SK-N-SH treated with all-trans-retinoic acid at 6 μM for 48 hours (cell line): ENCODE results near the gene MUC22.

Experiments used
- ATAC-seq: fragments of 200-7000 bp; cut with Tn5 transposase; 3 replicates; pipeline ENCODE4 v1.9.1; 2020; ENCODE audit warnings: mild to moderate bottlenecking, moderate library complexity
- ARNTL ChIP-seq: fragments of 450-650 bp; formaldehyde crosslinking; IDR thresholded peaks from 2 replicates; pipeline ENCODE4 v1.5.0; 2020; ENCODE audit warnings: low read depth, mild to moderate bottlenecking, moderate library complexity, borderline replicate concordance
- BACH2 ChIP-seq: fragments of 250-450 bp; sonication (Bioruptor Pico); IDR thresholded peaks from 2 replicates; pipeline ENCODE4 v1.9.0; 2021; ENCODE audit warnings: mild to moderate bottlenecking, borderline replicate concordance
- CREB5 ChIP-seq: fragments of 250-450 bp; sonication (Bioruptor Pico); IDR thresholded peaks from 2 replicates; pipeline ENCODE4 v1.5.1; 2020; ENCODE audit warnings: low read depth, mild to moderate bottlenecking, moderate library complexity
- CSDC2 ChIP-seq: fragments of 250-450 bp; sonication (Bioruptor Pico); IDR thresholded peaks from 2 replicates; pipeline ENCODE4 v1.5.0; 2020; ENCODE audit warnings: mild to moderate bottlenecking, moderate library complexity
- CSRNP3 ChIP-seq: fragments of 250-450 bp; sonication (Bioruptor Pico); IDR thresholded peaks from 2 replicates; pipeline ENCODE4 v1.5.1; 2021; ENCODE audit warnings: mild to moderate bottlenecking, moderate library complexity
- ESRRG ChIP-seq: fragments of 250-450 bp; sonication (Bioruptor Pico); IDR thresholded peaks from 2 replicates; pipeline ENCODE4 v1.6.1; 2021; ENCODE audit warnings: mild to moderate bottlenecking
- GLIS3 ChIP-seq: fragments of 250-450 bp; sonication (Bioruptor Pico); IDR thresholded peaks from 2 replicates; pipeline ENCODE4 v1.5.0; 2020; ENCODE audit warnings: mild to moderate bottlenecking, moderate library complexity
- ISL1 ChIP-seq: fragments of 250-450 bp; sonication (Bioruptor Pico); IDR thresholded peaks from 2 replicates; pipeline ENCODE4 v2.1.2; 2022; ENCODE audit warnings: mild to moderate bottlenecking, moderate library complexity
- OSR1 ChIP-seq: fragments of 250-450 bp; sonication (Bioruptor Pico); IDR thresholded peaks from 2 replicates; pipeline ENCODE4 v1.8.0; 2022; ENCODE audit warnings: moderate library complexity, mild to moderate bottlenecking, inconsistent platforms
- PATZ1 ChIP-seq: fragments of 250-450 bp; sonication (Bioruptor Pico); IDR thresholded peaks from 2 replicates; pipeline ENCODE4 v1.8.0; 2020; ENCODE audit warnings: mild to moderate bottlenecking, moderate library complexity, borderline replicate concordance
- POU6F1 ChIP-seq: fragments of 250-450 bp; sonication (Bioruptor Pico); IDR thresholded peaks from 2 replicates; pipeline ENCODE4 v1.8.0; 2021; ENCODE audit warnings: low read depth, mild to moderate bottlenecking, moderate library complexity, borderline replicate concordance
- PPARA ChIP-seq: fragments of 250-450 bp; sonication (Bioruptor Pico); IDR thresholded peaks from 2 replicates; pipeline ENCODE4 v1.5.0; 2020; ENCODE audit warnings: mild to moderate bottlenecking, borderline replicate concordance
- RARB ChIP-seq: fragments of 250-450 bp; sonication (Bioruptor Pico); IDR thresholded peaks from 2 replicates; pipeline ENCODE4 v1.8.0; 2021; ENCODE audit warnings: mild to moderate bottlenecking, moderate library complexity
- SNAI2 ChIP-seq: fragments of 250-450 bp; sonication (Bioruptor Pico); IDR thresholded peaks from 2 replicates; pipeline ENCODE4 v1.5.0; 2020; ENCODE audit warnings: mild to moderate bottlenecking, moderate library complexity
- TCF4 ChIP-seq: fragments of 250-450 bp; sonication (Bioruptor Pico); IDR thresholded peaks from 2 replicates; pipeline ENCODE4 v1.8.0; 2021; ENCODE audit warnings: mild to moderate bottlenecking, moderate library complexity, borderline replicate concordance
- TOX ChIP-seq: fragments of 250-450 bp; sonication (Bioruptor Pico); IDR thresholded peaks from 2 replicates; pipeline ENCODE4 v1.8.0; 2021; ENCODE audit warnings: mild to moderate bottlenecking, moderate library complexity, borderline replicate concordance
- TSHZ2 ChIP-seq: fragments of 250-450 bp; sonication (Bioruptor Pico); IDR thresholded peaks from 2 replicates; pipeline ENCODE4 v1.5.0; 2020; ENCODE audit warnings: mild to moderate bottlenecking, moderate library complexity
- ZC3H10 ChIP-seq: fragments of 250-450 bp; sonication (Bioruptor Pico); IDR thresholded peaks from 2 replicates; pipeline ENCODE4 v1.5.1; 2021; ENCODE audit warnings: mild to moderate bottlenecking, moderate library complexity
- ZFP3 ChIP-seq: fragments of 250-450 bp; sonication (Bioruptor Pico); IDR thresholded peaks from 2 replicates; pipeline ENCODE4 v1.5.0; 2020; ENCODE audit warnings: mild to moderate bottlenecking, moderate library complexity
- ZFP30 ChIP-seq: fragments of 450-650 bp; formaldehyde crosslinking; IDR thresholded peaks from 2 replicates; pipeline ENCODE4 v1.5.0; 2022; ENCODE audit warnings: mild to moderate bottlenecking, moderate library complexity
- ZNF565 ChIP-seq: fragments of 450-650 bp; formaldehyde crosslinking; conservative IDR thresholded peaks from 2 replicates; pipeline ENCODE4 v1.5.0; 2020; ENCODE audit warnings: low read depth, mild to moderate bottlenecking, moderate library complexity
- ZNF70 ChIP-seq: fragments of 450-650 bp; formaldehyde crosslinking; IDR thresholded peaks from 2 replicates; pipeline ENCODE4 v1.5.0; 2020; ENCODE audit warnings: mild to moderate bottlenecking, moderate library complexity
- ZNF8 ChIP-seq: fragments of 450-650 bp; formaldehyde crosslinking; IDR thresholded peaks from 2 replicates; pipeline ENCODE4 v1.5.0; 2020; ENCODE audit warnings: mild to moderate bottlenecking, moderate library complexity

The MUC22 gene

GRCh38 chr6:31037682-31038081, 27.4 kb downstream of the MUC22 start:
- TF ChIP-seq PATZ1 (CRISPR knock-in tag) (no peak), ARNTL (CRISPR knock-in tag) (no peak), ZNF70 (no peak), TOX (CRISPR knock-in tag) (no peak), CREB5 (CRISPR knock-in tag) (no peak), RARB (CRISPR knock-in tag) (no peak), ZFP30 (CRISPR knock-in tag) (no peak), GLIS3 (no peak), TCF4 (CRISPR knock-in tag) (no peak), TSHZ2 (CRISPR knock-in tag) (no peak), CSRNP3 (CRISPR knock-in tag) (no peak), ESRRG (no peak), POU6F1 (CRISPR knock-in tag) (no peak), ZNF8 (CRISPR knock-in tag) (no peak), SNAI2 (CRISPR knock-in tag) (no peak)
- ATAC-seq, result peak; percentile 85

- ATAC-seq, result no peak
- TF ChIP-seq GLIS3 (no peak), TCF4 (CRISPR knock-in tag) (no peak), ZC3H10 (CRISPR knock-in tag) (no peak)
These were observed 28.3 kb downstream of the MUC22 start for GRCh38 chr6:31038559-31038958.

- no peak for ATAC-seq
- no peak for TF ChIP-seq ZNF565 (CRISPR knock-in tag)
- TF ChIP-seq TOX (CRISPR knock-in tag), result no peak
- no peak for TF ChIP-seq OSR1 (CRISPR knock-in tag)
- TF ChIP-seq ARNTL (CRISPR knock-in tag), result no peak
- TF ChIP-seq CSDC2 (CRISPR knock-in tag), result no peak
- TF ChIP-seq ZC3H10 (CRISPR knock-in tag), result no peak
- no peak for TF ChIP-seq TSHZ2 (CRISPR knock-in tag)
- no peak for TF ChIP-seq ZNF70
- no peak for TF ChIP-seq GLIS3
- TF ChIP-seq PATZ1 (CRISPR knock-in tag), result no peak
- no peak for TF ChIP-seq POU6F1 (CRISPR knock-in tag)
- TF ChIP-seq ZFP3 (CRISPR knock-in tag), result no peak
- no peak for TF ChIP-seq PPARA (CRISPR knock-in tag)
- no peak for TF ChIP-seq BACH2 (CRISPR knock-in tag)
- TF ChIP-seq ISL1 (CRISPR knock-in tag), result no peak
These were observed 30.5 kb downstream of the MUC22 start for GRCh38 chr6:31040801-31041200.
